ENCODE measurements around the gene TBL1X.
"Not testable (repeated sequence)": the region's sequence is repeated elsewhere in the genome, so short reads cannot be mapped to it uniquely, and the experiment has no call there.

TBL1X gene

GRCh38 chrX:9459186-9459748, 5.6 kb upstream of the TBL1X start:
- no peak for DNase-seq (ENCODE audit: low read depth)

- no peak for DNase-seq (ENCODE audit: low read depth)
These were observed 3.8 kb upstream of the TBL1X start for GRCh38 chrX:9461087-9461486.

GRCh38 chrX:9462456-9462855, 2.4 kb upstream of the TBL1X start:
- DNase-seq (ENCODE audit: low read depth): no peak

- no peak for DNase-seq (ENCODE audit: low read depth)
These were observed 694 bp downstream of the TBL1X start for GRCh38 chrX:9465380-9466123.

GRCh38 chrX:9466124-9466495, 1.3 kb downstream of the TBL1X start:
- no peak for DNase-seq (ENCODE audit: low read depth)

GRCh38 chrX:9466736-9467135, 1.9 kb downstream of the TBL1X start:
- DNase-seq (ENCODE audit: low read depth): no peak

GRCh38 chrX:9467146-9467545, 2.3 kb downstream of the TBL1X start:
- DNase-seq (ENCODE audit: low read depth): no peak

- DNase-seq (ENCODE audit: low read depth): no peak
These were observed 2.9 kb downstream of the TBL1X start for GRCh38 chrX:9467751-9468150.

GRCh38 chrX:9471571-9471985, 6.7 kb downstream of the TBL1X start:
- DNase-seq (ENCODE audit: low read depth): no peak

GRCh38 chrX:9473708-9474107, 8.8 kb downstream of the TBL1X start:
- no peak for DNase-seq (ENCODE audit: low read depth)

GRCh38 chrX:9475417-9475816, 10.6 kb downstream of the TBL1X start:
- DNase-seq (ENCODE audit: low read depth): not testable (repeated sequence)

GRCh38 chrX:9475984-9476383, 11.1 kb downstream of the TBL1X start:
- no peak for DNase-seq (ENCODE audit: low read depth)

GRCh38 chrX:9476810-9477575, 12.1 kb downstream of the TBL1X start:
- no peak for DNase-seq (ENCODE audit: low read depth)

- no peak for DNase-seq (ENCODE audit: low read depth)
These were observed 17.6 kb downstream of the TBL1X start for GRCh38 chrX:9482408-9482807.

- DNase-seq (ENCODE audit: low read depth): no peak
These were observed 18.0 kb downstream of the TBL1X start for GRCh38 chrX:9482837-9483236.

GRCh38 chrX:9483376-9483775, 18.5 kb downstream of the TBL1X start:
- no peak for DNase-seq (ENCODE audit: low read depth)

GRCh38 chrX:9486786-9487387, 22.0 kb downstream of the TBL1X start:
- no peak for DNase-seq (ENCODE audit: low read depth)

GRCh38 chrX:9488586-9488985, 23.7 kb downstream of the TBL1X start:
- DNase-seq (ENCODE audit: low read depth): no peak

GRCh38 chrX:9489234-9489633, 24.4 kb downstream of the TBL1X start:
- no peak for DNase-seq (ENCODE audit: low read depth)

GRCh38 chrX:9492901-9493300, 28.0 kb downstream of the TBL1X start:
- no peak for DNase-seq (ENCODE audit: low read depth)

GRCh38 chrX:9493936-9494335, 29.1 kb downstream of the TBL1X start:
- DNase-seq (ENCODE audit: low read depth): no peak

GRCh38 chrX:9494771-9495170, 29.9 kb downstream of the TBL1X start:
- no peak for DNase-seq (ENCODE audit: low read depth)

- no peak for DNase-seq (ENCODE audit: low read depth)
These were observed 30.6 kb downstream of the TBL1X start for GRCh38 chrX:9495496-9495895.
